ENCODE data around the gene RCHY1.

RCHY1 gene

GRCh38 chr4:75469896-75470295, 44.3 kb downstream of the RCHY1 start:
- Mint-ChIP-seq H3K27ac (ENCODE audit: low read depth) (no peak overlapping the region), H3K9me3 (no peaks in the 10 kb centered on the region), H3K36me3 (ENCODE audit: insufficient read depth) (peaks cover 4% of the 10 kb centered on the region)

GRCh38 chr4:75457365-75457764, 56.8 kb downstream of the RCHY1 start:
- Mint-ChIP-seq H3K27ac (ENCODE audit: low read depth) (no peak overlapping the region), H3K4me3 (no peak overlapping the region)

More at GRCh38 chr4:75469896-75470295, 44.3 kb downstream of the RCHY1 start:
- no peak for ATAC-seq (replicated peaks; ENCODE audit: extremely low read depth, poor library complexity, severe bottlenecking)
- H3K27me3 Mint-ChIP-seq = no peaks in the 10 kb centered on the region
- H3K4me1 Mint-ChIP-seq = peaks cover 6% of the 10 kb centered on the region
- no peak for DNase-seq (ENCODE audit: low spot score in 2 of 2)
- H3K4me3 Mint-ChIP-seq = no peak overlapping the region

GRCh38 chr4:75434105-75434504, 80.1 kb downstream of the RCHY1 start:
- Mint-ChIP-seq H3K4me3 (no peak overlapping the region), H3K27ac (ENCODE audit: low read depth) (no peak overlapping the region), H3K27me3 (peaks cover 59% of the 10 kb centered on the region), H3K9me3 (peaks cover 5% of the 10 kb centered on the region), H3K4me1 (no peaks in the 10 kb centered on the region), H3K36me3 (ENCODE audit: insufficient read depth) (no peaks in the 10 kb centered on the region)
- ATAC-seq (replicated peaks; ENCODE audit: extremely low read depth, poor library complexity, severe bottlenecking) (no peak), DNase-seq (ENCODE audit: low spot score in 2 of 2) (no peak)

More at GRCh38 chr4:75457365-75457764, 56.8 kb downstream of the RCHY1 start:
- DNase-seq (ENCODE audit: low spot score in 2 of 2) (no peak), ATAC-seq (replicated peaks; ENCODE audit: extremely low read depth, poor library complexity, severe bottlenecking) (no peak)
- Mint-ChIP-seq H3K27me3 (peaks cover 53% of the 10 kb centered on the region), H3K4me1 (no peaks in the 10 kb centered on the region), H3K9me3 (peaks cover 4% of the 10 kb centered on the region), H3K36me3 (ENCODE audit: insufficient read depth) (no peaks in the 10 kb centered on the region)

- H3K36me3 Mint-ChIP-seq (ENCODE audit: insufficient read depth) = no peaks in the 10 kb centered on the region
- peaks cover 5% of the 10 kb centered on the region for H3K9me3 Mint-ChIP-seq
- ATAC-seq (replicated peaks; ENCODE audit: extremely low read depth, poor library complexity, severe bottlenecking) = no peak
- H3K4me1 Mint-ChIP-seq = no peaks in the 10 kb centered on the region
- H3K27me3 Mint-ChIP-seq = peaks cover 58% of the 10 kb centered on the region
- DNase-seq (ENCODE audit: low spot score in 2 of 2) = no peak
- H3K27ac Mint-ChIP-seq (ENCODE audit: low read depth) = no peak overlapping the region
- H3K4me3 Mint-ChIP-seq = no peak overlapping the region
Measured at GRCh38 chr4:75432683-75433082, 81.5 kb downstream of the RCHY1 start.

GRCh38 chr4:75429208-75429607, 85.0 kb downstream of the RCHY1 start:
- Mint-ChIP-seq H3K27me3 (peaks cover 32% of the 10 kb centered on the region), H3K4me3 (no peak overlapping the region), H3K36me3 (ENCODE audit: insufficient read depth) (no peaks in the 10 kb centered on the region), H3K9me3 (no peaks in the 10 kb centered on the region), H3K27ac (ENCODE audit: low read depth) (no peak overlapping the region), H3K4me1 (no peaks in the 10 kb centered on the region)
- ATAC-seq (replicated peaks; ENCODE audit: extremely low read depth, poor library complexity, severe bottlenecking) (no peak), DNase-seq (ENCODE audit: low spot score in 2 of 2) (no peak)
